Endothelial cell of umbilical vein (primary cell): Measurements from ENCODE around the gene GALNT11. TPM values are rescaled to one million over a fixed set of nuclear protein-coding genes. Genes with fewer than 3 reads are reported as not detected.

Experiments
- BruUV-seq: library from RNA; stranded (reverse); fragments of 400-500 nt; replicated peaks from 2 replicates; lab custom pipeline; 2021; lab: Mats Ljungman, UMichigan
- CTCF ChIA-PET: fragments of 300-600, 350-600 bp; sonication (Branson Sonifier 250); formaldehyde crosslinking; loops from one replicate; lab custom pipeline; 2021; ENCODE audit warnings: antibody characterized with exemption, inconsistent platforms; lab: Charles Lee
- POLR2A ChIA-PET: fragments of 300-600, 350-600 bp; sonication (Branson Sonifier 250); formaldehyde crosslinking; loops from one replicate; lab custom pipeline; 2021; ENCODE audit warnings: antibody characterized with exemption, inconsistent platforms; lab: Charles Lee
- DNase-seq: peaks from one replicate; pipeline ENCODE4 v3.0.0-alpha.2; 2011; ENCODE audit warnings: low read depth, low spot score
- FAIRE-seq: peaks from 2 replicates; lab custom pipeline; 2011; peaks lifted over from hg19 to GRCh38; lab: Jason Lieb, UNC
- H2AFZ ChIP-seq: 2 replicates; pipeline ENCODE4 v1.6.0; 2012; ENCODE audit warnings: low read depth, low read length, control low read depth, inconsistent platforms
- H3K27ac ChIP-seq: 2 replicates; pipeline ENCODE4 v1.5.1; 2011; ENCODE audit warnings: low read depth, mild to moderate bottlenecking, control low read depth, low read length, moderate library complexity; ENCODE audit not compliant: insufficient read depth
- H3K27me3 ChIP-seq, 2 experiments: 2 replicates each; pipeline versions ENCODE4 v1.6.0 to v1.6.1; 2011; ENCODE audit warnings: low read length in 2 of 2, mixed read lengths in 1 of 2; ENCODE audit not compliant: control insufficient read depth in 2 of 2, insufficient read depth in 2 of 2
- H3K36me3 ChIP-seq, 2 experiments: 2 replicates in 1 of 2; 3 replicates in 1 of 2; pipeline ENCODE4 v1.5.1; 2011; ENCODE audit warnings: low read length in 2 of 2, mild to moderate bottlenecking in 1 of 2, moderate library complexity in 1 of 2; ENCODE audit not compliant: control insufficient read depth in 2 of 2, insufficient read depth in 2 of 2; ENCODE audit errors: extremely low read depth in 1 of 2
- H3K4me1 ChIP-seq: 3 replicates; pipeline ENCODE4 v1.5.1; 2011; ENCODE audit warnings: mild to moderate bottlenecking, low read length; ENCODE audit not compliant: control insufficient read depth, insufficient read depth; ENCODE audit errors: extremely low read depth
- H3K4me2 ChIP-seq: 2 replicates; pipeline ENCODE4 v1.6.1; 2011; ENCODE audit warnings: low read length, control low read depth, mixed read lengths; ENCODE audit not compliant: insufficient read depth
- H3K4me3 ChIP-seq, 3 experiments: fragments of 200-600 bp in 1 of 3; sonication (generic), shearing (Covaris generic) in 1 of 3; replicated peaks in 1 of 3; 2 replicates each; pipeline ENCODE4 v1.5.1; 2011 to 2016; ENCODE audit warnings: control low read depth in 3 of 3, low read length in 3 of 3, mild to moderate bottlenecking in 2 of 3, inconsistent platforms in 1 of 3, low read depth in 1 of 3, moderate library complexity in 1 of 3; ENCODE audit not compliant: insufficient read depth in 1 of 3
- H3K79me2 ChIP-seq: 2 replicates; pipeline ENCODE4 v1.6.0; 2012; ENCODE audit warnings: low read length, inconsistent platforms; ENCODE audit not compliant: control insufficient read depth, insufficient read depth
- H3K9ac ChIP-seq: replicated peaks from 2 replicates; pipeline ENCODE3; 2011; ENCODE audit warnings: low read length, control low read depth; ENCODE audit not compliant: insufficient read depth; ENCODE audit errors: extremely low read depth
- H3K9me1 ChIP-seq: replicated peaks from 3 replicates; pipeline ENCODE4 v1.6.0; 2011; ENCODE audit warnings: mild to moderate bottlenecking, low read length; ENCODE audit not compliant: control insufficient read depth, insufficient read depth; ENCODE audit errors: extremely low read depth
- H3K9me3 ChIP-seq: replicated peaks from 2 replicates; pipeline ENCODE4 v1.5.1; 2012; ENCODE audit warnings: low read length, inconsistent platforms; ENCODE audit not compliant: control insufficient read depth, insufficient read depth
- H4K20me1 ChIP-seq: replicated peaks from 2 replicates; pipeline ENCODE3; 2011; ENCODE audit warnings: mild to moderate bottlenecking, low read length; ENCODE audit not compliant: control insufficient read depth, insufficient read depth; ENCODE audit errors: extremely low read depth
- EZH2 ChIP-seq: IDR thresholded peaks from 2 replicates; pipeline ENCODE4 v1.6.1; 2012; ENCODE audit warnings: borderline replicate concordance, low read depth, mild to moderate bottlenecking, moderate library complexity, low read length, inconsistent platforms; ENCODE audit not compliant: severe bottlenecking
- FOS ChIP-seq: IDR thresholded peaks from 2 replicates; pipeline ENCODE4 v1.6.1; 2011; ENCODE audit warnings: mild to moderate bottlenecking, low read length, moderate library complexity, borderline replicate concordance; ENCODE audit not compliant: insufficient read depth
- GATA2 ChIP-seq: IDR thresholded peaks from 2 replicates; pipeline ENCODE4 v1.7.0; 2011; ENCODE audit warnings: low read depth, mild to moderate bottlenecking, moderate library complexity, mixed read lengths, low read length; ENCODE audit not compliant: insufficient read length, insufficient read depth
- JUN ChIP-seq: IDR thresholded peaks from 2 replicates; pipeline ENCODE4 v1.6.1; 2011; ENCODE audit warnings: borderline replicate concordance, low read depth; ENCODE audit not compliant: insufficient read length, insufficient read depth
- MAX ChIP-seq: IDR thresholded peaks from 2 replicates; pipeline ENCODE4 v1.6.1; 2011; ENCODE audit not compliant: insufficient read depth, insufficient read length
- MYC ChIP-seq: IDR thresholded peaks from one replicate; pipeline ENCODE4 v1.6.1; 2011; ENCODE audit warnings: mild to moderate bottlenecking, low read depth, low read length
- POLR2A ChIP-seq: IDR thresholded peaks from 2 replicates; pipeline ENCODE4 v1.6.1; 2012; ENCODE audit warnings: low read depth, mild to moderate bottlenecking, control low read depth, low read length
- POLR2AphosphoS5 ChIP-seq: IDR thresholded peaks from 2 replicates; pipeline ENCODE4 v1.6.1; 2012; ENCODE audit warnings: low read depth, mild to moderate bottlenecking, control low read depth, low read length, moderate library complexity; ENCODE audit not compliant: insufficient read depth
- dilution Hi-C: fragments of 300-500 bp; cut with MboI; formaldehyde crosslinking; loops from one replicate; pipeline ENCODE4 v1.15.0; 2019; ENCODE audit warnings: low sequenced_read_pairs; ENCODE audit not compliant: extremely low pct_ligation_motif_present
- intact Hi-C: fragments of 100-400 bp; cut with micrococcal nuclease; formaldehyde crosslinking; loops from one replicate; pipeline ENCODE4 v1.10.0; 2022
- polyA plus RNA-seq, 4 experiments: library from polyadenylated mRNA; depleted of rRNA in 3 of 4; stranded (reverse) in 3 of 4; unstranded in 1 of 4; fragments of >200 nt; gene quantifications; 2 replicates each; pipeline versions ENCODE4 v1.2.1 to v1.2.3, GENCODE V29; 2011 to 2012; ENCODE audit warnings: missing spikeins in 1 of 4
- total RNA-seq: library from RNA; stranded (reverse); gene quantifications from 2 replicates; pipeline ENCODE4 v1.2.3, GENCODE V29; 2021
- TF ChIP-seq, protein P1 (sequence below), 2 donors: IDR thresholded peaks; 1 replicate in 1 of 2; 2 replicates in 1 of 2; pipeline ENCODE4 v1.5.1; 2011; ENCODE audit warnings: low read length in 2 of 2, mild to moderate bottlenecking in 2 of 2, moderate library complexity in 2 of 2, control low read depth in 1 of 2, inconsistent platforms in 1 of 2, low read depth in 1 of 2; ENCODE audit not compliant: insufficient read depth in 1 of 2; ENCODE audit errors: extremely low read depth in 1 of 2

Gene GALNT11
- total and polyA plus RNA-seq, 2 donors (not counting 3 experiments of a cell fraction or from before 2014, with no cell fraction given), result 27.7 to 36.5 TPM

DNA sequence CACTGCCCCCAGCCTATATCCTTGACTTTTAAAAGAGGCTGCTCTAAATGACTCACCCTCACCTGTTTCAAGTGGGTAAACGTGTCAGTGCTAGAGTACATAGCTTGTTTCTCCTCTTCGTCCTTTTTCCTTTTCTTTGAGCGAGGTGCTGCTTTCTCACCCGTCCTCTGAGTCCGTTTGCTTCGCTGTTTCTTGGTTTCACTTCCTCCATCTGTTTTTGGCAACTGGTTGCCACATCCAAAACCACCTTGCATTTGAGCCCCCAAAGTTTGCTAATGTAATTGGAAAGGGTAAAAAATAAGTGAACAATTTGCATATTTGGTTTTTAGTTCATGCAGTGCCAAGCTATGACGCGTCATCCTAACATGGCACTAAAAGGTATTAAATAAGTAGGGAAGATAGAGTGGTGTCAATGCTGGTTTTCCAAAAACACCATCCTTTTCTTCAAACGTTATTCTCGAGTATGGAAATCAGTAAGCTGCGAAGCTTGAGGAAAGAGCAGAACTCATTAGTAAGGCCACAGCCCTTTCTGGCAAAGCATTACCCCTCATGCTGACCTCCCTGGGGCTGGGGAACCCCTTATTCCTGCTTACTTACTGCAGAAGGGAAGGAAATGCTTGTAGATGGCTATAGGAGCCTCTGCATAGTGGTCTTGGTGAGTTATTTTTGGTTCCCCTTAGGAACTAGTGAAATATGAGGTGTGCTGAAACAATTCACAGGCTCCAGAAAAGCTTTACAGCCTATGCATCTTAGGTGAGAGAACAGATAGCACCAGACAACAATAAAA is 133.5 kb downstream of the GALNT11 start:
- Histone ChIP-seq H3K4me1 (no peaks in the 10 kb centered on the region), H3K36me3 (peaks cover 19 to 35% of the 10 kb centered on the region in 2 experiments), H3K79me2 (no peaks in the 10 kb centered on the region), H2AFZ (no peak overlapping the region), H3K4me2 (no peak overlapping the region), H3K27me3 (no peaks in the 10 kb centered on the region), H3K9me1 (no peaks in the 10 kb centered on the region), H3K9ac (no peak overlapping the region), H3K4me3 (no peak overlapping the region), H3K27ac (no peak overlapping the region), H4K20me1 (no peaks in the 10 kb centered on the region), H3K9me3 (no peaks in the 10 kb centered on the region)
- intact Hi-C loops (no loop called here), dilution Hi-C loops (no loop called here)
- no peak for FAIRE-seq
- DNase-seq, result no peak
- BruUV-seq, result no TSS peak
- TF ChIP-seq JUN (no peak), MAX (no peak), POLR2A (no peak)
- ChIA-PET POLR2A (no interaction called here), CTCF (interaction anchor here (1.3 kb wide), 1 partner anchor 10 kb away, joined by 5 read pairs; no protein-coding TSS in a partner anchor)

DNA sequence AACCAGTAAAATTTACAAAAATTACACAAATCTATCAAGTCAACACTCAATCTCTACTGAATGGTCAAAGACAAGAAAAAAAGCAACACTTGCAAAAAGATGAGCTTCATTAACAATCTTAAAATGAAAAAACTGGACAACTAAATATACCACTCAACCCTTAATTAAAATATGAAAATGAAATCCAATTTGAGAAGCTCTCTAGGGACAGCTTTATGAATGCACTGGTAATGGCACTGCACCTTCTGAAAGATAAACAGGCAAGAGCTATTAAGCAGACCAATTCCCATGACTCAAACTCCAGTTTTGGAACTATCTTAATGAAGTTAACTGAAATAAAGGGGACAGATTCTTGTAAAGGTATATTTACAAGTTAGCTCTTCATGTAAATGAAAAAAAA is 135.7 kb downstream of the GALNT11 start:
- no peaks in the 10 kb centered on the region for H3K79me2 ChIP-seq
- no peak overlapping the region for H3K4me2 ChIP-seq
- H3K4me1 ChIP-seq, result no peaks in the 10 kb centered on the region
- FAIRE-seq (no peak), DNase-seq (no peak)
- POLR2A ChIA-PET, result interaction anchor here (0.7 kb wide), 1 partner anchor 16 kb away, joined by 3 read pairs; no protein-coding TSS in a partner anchor
- no TSS peak for BruUV-seq
- dilution Hi-C loops (no loop called here), intact Hi-C loops (no loop called here)
- no peak overlapping the region for H3K9ac ChIP-seq
- no peak overlapping the region for H3K27ac ChIP-seq
- no peaks in the 10 kb centered on the region for H4K20me1 ChIP-seq
- CTCF ChIA-PET, result interaction anchor here (1.3 to 1.5 kb wide), 2 partner anchors 14 to 546 kb away, joined by 3 read pairs; no protein-coding TSS in a partner anchor
- no peak overlapping the region for H3K4me3 ChIP-seq
- H2AFZ ChIP-seq, result no peak overlapping the region
- TF ChIP-seq JUN, result no peak
- TF ChIP-seq MYC, result no peak
- no peak for TF ChIP-seq EZH2
- TF ChIP-seq FOS, result no peak
- no peak for TF ChIP-seq POLR2A
- no peak for TF ChIP-seq POLR2AphosphoS5
- no peak for TF ChIP-seq GATA2
- no peak for TF ChIP-seq MAX
- TF ChIP-seq, protein P1, sequence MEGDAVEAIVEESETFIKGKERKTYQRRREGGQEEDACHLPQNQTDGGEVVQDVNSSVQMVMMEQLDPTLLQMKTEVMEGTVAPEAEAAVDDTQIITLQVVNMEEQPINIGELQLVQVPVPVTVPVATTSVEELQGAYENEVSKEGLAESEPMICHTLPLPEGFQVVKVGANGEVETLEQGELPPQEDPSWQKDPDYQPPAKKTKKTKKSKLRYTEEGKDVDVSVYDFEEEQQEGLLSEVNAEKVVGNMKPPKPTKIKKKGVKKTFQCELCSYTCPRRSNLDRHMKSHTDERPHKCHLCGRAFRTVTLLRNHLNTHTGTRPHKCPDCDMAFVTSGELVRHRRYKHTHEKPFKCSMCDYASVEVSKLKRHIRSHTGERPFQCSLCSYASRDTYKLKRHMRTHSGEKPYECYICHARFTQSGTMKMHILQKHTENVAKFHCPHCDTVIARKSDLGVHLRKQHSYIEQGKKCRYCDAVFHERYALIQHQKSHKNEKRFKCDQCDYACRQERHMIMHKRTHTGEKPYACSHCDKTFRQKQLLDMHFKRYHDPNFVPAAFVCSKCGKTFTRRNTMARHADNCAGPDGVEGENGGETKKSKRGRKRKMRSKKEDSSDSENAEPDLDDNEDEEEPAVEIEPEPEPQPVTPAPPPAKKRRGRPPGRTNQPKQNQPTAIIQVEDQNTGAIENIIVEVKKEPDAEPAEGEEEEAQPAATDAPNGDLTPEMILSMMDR (IDR thresholded peaks at IDR 0.05; ENCODE audit: extremely low read depth in 1 of 2, insufficient read depth in 1 of 2, low read depth in 1 of 2, low read length in 2 of 2), result no peak
- no peaks in the 10 kb centered on the region for H3K27me3 ChIP-seq
- H3K9me1 ChIP-seq, result no peaks in the 10 kb centered on the region
- peaks cover 15 to 28% of the 10 kb centered on the region in 2 experiments for H3K36me3 ChIP-seq
- H3K9me3 ChIP-seq, result no peaks in the 10 kb centered on the region
